Gastrocnemius medialis (tissue), 4 donors: ENCODE data around the gene FARS2. TPM values are rescaled to one million over a fixed set of nuclear protein-coding genes. Genes with fewer than 3 reads are reported as not detected.

ENCODE experiments used
- ATAC-seq, 2 donors: fragments of 150-250 bp; one replicate each; pipeline ENCODE4 v1.9.1; 2016
- DNase-seq, 2 donors: peaks; one replicate each; pipeline ENCODE4 v3.0.0-alpha.2; 2019
- H3K27ac ChIP-seq, 4 donors: fragments of 200-600 bp; sonication (generic); 1 replicate in 1 of 4; 2 replicates in 3 of 4; pipeline ENCODE4 v1.5.1; 2016 to 2018; ENCODE audit warnings: mild to moderate bottlenecking in 2 of 4, moderate library complexity in 1 of 4
- H3K27me3 ChIP-seq, 3 donors: fragments of 200-600 bp; sonication (generic) in 2 of 3; 1 replicate in 1 of 3; 2 replicates in 2 of 3; pipeline versions ENCODE4 v1.5.1 to v1.6.0; 2016 to 2019; ENCODE audit warnings: mild to moderate bottlenecking in 1 of 3, moderate library complexity in 1 of 3
- H3K36me3 ChIP-seq, 2 donors: fragments of 200-600 bp; sonication (generic) in 1 of 2; one replicate each; pipeline ENCODE4 v1.5.1; 2017 to 2018
- H3K4me1 ChIP-seq, 2 donors: fragments of 200-600 bp; sonication (generic) in 1 of 2; one replicate each; pipeline ENCODE4 v1.5.1; 2016 to 2017; ENCODE audit warnings: mild to moderate bottlenecking in 2 of 2
- H3K4me3 ChIP-seq, 4 donors: fragments of 200-600 bp; sonication (generic) in 3 of 4; 1 replicate in 1 of 4; 2 replicates in 3 of 4; pipeline ENCODE4 v1.5.1; 2016 to 2019; ENCODE audit warnings: mild to moderate bottlenecking in 2 of 4
- H3K9me3 ChIP-seq, 3 donors: fragments of 200-600 bp; sonication (generic) in 2 of 3; 1 replicate in 1 of 3; 2 replicates in 2 of 3; pipeline ENCODE4 v1.5.1; 2016 to 2019
- POLR2A ChIP-seq, 2 donors: fragments of 450-650 bp; IDR thresholded peaks; one replicate each; pipeline ENCODE4 v1.6.1; 2017; ENCODE audit warnings: antibody characterized with exemption in 2 of 2, mild to moderate bottlenecking in 2 of 2, moderate library complexity in 2 of 2
- in situ Hi-C, 4 donors: fragments of 200-750 bp; cut with MboI; loops; one replicate each; pipeline versions ENCODE4 v1.15.0 to v1.8.0; 2017; ENCODE audit warnings: low sequenced_read_pairs in 4 of 4
- intact Hi-C: fragments of 100-400 bp; cut with DNase I; formaldehyde crosslinking; loops from one replicate; pipeline ENCODE4 v1.15.1; 2023; ENCODE audit warnings: low total_unique reads
- total RNA-seq, 4 donors: library from RNA; depleted of rRNA; stranded (reverse); fragments of >200 nt; gene quantifications; one replicate each; pipeline versions ENCODE4 v1.1.0 to v1.2.3, GENCODE V29; 2016
- TF ChIP-seq, protein P1 (sequence below), 5 experiments: fragments of 450-650 bp in 3 of 5; fragments of 200-600 bp in 2 of 5; sonication (generic) in 2 of 5; IDR thresholded peaks in 4 of 5; conservative IDR thresholded peaks in 1 of 5; 1 replicate in 4 of 5; 2 replicates in 1 of 5; pipeline ENCODE4 v1.5.1; 2016 to 2019; ENCODE audit warnings: antibody characterized with exemption in 5 of 5, mild to moderate bottlenecking in 3 of 5, moderate library complexity in 3 of 5

The FARS2 gene
- total RNA-seq, 4 donors from 2014 or later, result 13.6 to 24.0 (median 15.8) TPM

DNA sequence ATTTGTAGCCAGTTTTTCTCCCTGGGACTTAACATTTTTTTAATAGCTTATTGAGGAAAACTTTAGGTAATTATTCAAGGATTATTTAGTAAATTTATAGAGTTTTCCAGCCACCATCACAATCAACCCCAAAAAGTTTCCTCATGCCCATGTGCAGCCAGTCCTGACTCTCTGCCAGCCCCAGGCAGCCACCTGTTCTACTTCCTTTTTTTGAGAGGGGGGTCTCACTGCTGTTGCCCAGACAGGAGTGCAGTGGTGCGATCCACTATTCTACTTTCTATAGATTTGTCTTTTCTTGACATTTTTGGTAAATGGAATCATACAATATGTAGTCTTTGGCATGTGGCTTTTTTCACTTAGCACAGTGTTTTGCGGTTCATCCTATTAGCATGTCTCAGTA is 200.1 kb downstream of the FARS2 start:
- TF ChIP-seq, protein P1, sequence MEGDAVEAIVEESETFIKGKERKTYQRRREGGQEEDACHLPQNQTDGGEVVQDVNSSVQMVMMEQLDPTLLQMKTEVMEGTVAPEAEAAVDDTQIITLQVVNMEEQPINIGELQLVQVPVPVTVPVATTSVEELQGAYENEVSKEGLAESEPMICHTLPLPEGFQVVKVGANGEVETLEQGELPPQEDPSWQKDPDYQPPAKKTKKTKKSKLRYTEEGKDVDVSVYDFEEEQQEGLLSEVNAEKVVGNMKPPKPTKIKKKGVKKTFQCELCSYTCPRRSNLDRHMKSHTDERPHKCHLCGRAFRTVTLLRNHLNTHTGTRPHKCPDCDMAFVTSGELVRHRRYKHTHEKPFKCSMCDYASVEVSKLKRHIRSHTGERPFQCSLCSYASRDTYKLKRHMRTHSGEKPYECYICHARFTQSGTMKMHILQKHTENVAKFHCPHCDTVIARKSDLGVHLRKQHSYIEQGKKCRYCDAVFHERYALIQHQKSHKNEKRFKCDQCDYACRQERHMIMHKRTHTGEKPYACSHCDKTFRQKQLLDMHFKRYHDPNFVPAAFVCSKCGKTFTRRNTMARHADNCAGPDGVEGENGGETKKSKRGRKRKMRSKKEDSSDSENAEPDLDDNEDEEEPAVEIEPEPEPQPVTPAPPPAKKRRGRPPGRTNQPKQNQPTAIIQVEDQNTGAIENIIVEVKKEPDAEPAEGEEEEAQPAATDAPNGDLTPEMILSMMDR (IDR thresholded peaks at IDR 0.05 in 4 of 5, conservative IDR thresholded peaks at IDR 0.05 in 1 of 5), result no peak
- TF ChIP-seq POLR2A (IDR thresholded peaks at IDR 0.05), result no peak
- Histone ChIP-seq H3K27me3 (no peaks in the 10 kb centered on the region), H3K27ac (no peak overlapping the region), H3K36me3 (no peaks in the 10 kb centered on the region), H3K4me1 (peaks cover 11 to 20% of the 10 kb centered on the region in 2 donors), H3K4me3 (no peak overlapping the region), H3K9me3 (no peaks in the 10 kb centered on the region)
- no peak for DNase-seq
- intact Hi-C loops (no loop called here), in situ Hi-C loops (loop anchor here in 3 of 4 donors (25.0 kb wide), 3 partner anchors 526 to 1076 kb away; partner anchors contain the start of gene NRN1 (in 1 of the 3))
- no peak for ATAC-seq

DNA sequence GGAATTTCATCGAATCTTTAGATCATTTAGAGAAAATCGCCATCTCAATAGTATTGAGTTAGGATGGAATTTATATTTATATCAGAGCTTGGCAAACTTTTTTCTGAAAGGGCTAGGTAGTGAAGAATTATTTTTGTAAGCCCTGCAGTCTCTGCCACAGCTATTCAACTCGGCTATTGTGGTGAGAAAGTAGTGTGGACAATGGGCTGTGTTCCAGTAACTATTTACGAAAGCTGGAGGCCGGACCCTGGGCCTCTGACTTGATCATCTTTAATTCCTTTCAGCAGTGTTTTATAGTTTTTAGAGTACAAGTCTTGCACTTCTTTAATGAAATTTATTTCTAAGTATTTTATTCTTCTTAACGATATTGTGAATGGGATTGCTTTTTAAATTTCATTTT is 201.5 kb downstream of the FARS2 start:
- DNase-seq, result no peak
- Histone ChIP-seq H3K27ac (no peak overlapping the region), H3K27me3 (no peaks in the 10 kb centered on the region), H3K9me3 (no peaks in the 10 kb centered on the region), H3K4me1 (peaks cover 6 to 12% of the 10 kb centered on the region in 2 donors), H3K4me3 (no peak overlapping the region), H3K36me3 (no peaks in the 10 kb centered on the region)
- ATAC-seq, result no peak
- in situ Hi-C loops, result loop anchor here in 3 of 4 donors (25.0 kb wide), 3 partner anchors 524 to 1074 kb away; partner anchors contain the start of gene NRN1 (in 1 of the 3)
- TF ChIP-seq POLR2A (IDR thresholded peaks at IDR 0.05), result no peak
- TF ChIP-seq, protein P1 (IDR thresholded peaks at IDR 0.05 in 4 of 5, conservative IDR thresholded peaks at IDR 0.05 in 1 of 5), result no peak
- intact Hi-C loops, result no loop called here

DNA sequence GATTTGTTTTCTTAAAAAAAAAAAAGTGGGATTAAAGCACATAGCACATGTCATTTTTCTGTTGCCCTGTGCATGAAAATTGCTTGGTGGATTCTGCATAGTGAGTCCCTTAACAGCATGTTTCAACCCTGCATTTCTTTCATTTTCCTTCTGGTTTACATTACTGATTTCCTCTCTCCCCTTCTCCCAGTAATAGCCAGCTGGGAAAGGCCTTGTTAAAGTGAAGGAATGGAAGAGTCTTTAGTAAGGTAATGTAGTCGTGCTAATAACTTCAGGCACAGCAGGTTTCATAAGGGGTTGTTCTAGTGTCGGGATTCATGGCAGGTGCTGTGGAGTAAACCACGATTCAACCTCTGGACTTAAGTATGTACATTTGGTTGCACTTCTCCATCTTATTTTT is 202.4 kb downstream of the FARS2 start:
- TF ChIP-seq, protein P1 (IDR thresholded peaks at IDR 0.05 in 4 of 5, conservative IDR thresholded peaks at IDR 0.05 in 1 of 5), result no peak
- TF ChIP-seq POLR2A (IDR thresholded peaks at IDR 0.05), result no peak
- no peaks in the 10 kb centered on the region for H3K9me3 ChIP-seq
- no peaks in the 10 kb centered on the region for H3K27me3 ChIP-seq
- ATAC-seq (no peak), DNase-seq (no peak)
- in situ Hi-C loops (loop anchor here in 3 of 4 donors (25.0 kb wide), 3 partner anchors 524 to 1074 kb away; partner anchors contain the start of gene NRN1 (in 1 of the 3)), intact Hi-C loops (no loop called here)
- H3K4me1 ChIP-seq, result peaks cover 0 to 3% of the 10 kb centered on the region in 2 donors
- H3K27ac ChIP-seq, result no peak overlapping the region
- H3K4me3 ChIP-seq, result no peak overlapping the region
- no peaks in the 10 kb centered on the region for H3K36me3 ChIP-seq

DNA sequence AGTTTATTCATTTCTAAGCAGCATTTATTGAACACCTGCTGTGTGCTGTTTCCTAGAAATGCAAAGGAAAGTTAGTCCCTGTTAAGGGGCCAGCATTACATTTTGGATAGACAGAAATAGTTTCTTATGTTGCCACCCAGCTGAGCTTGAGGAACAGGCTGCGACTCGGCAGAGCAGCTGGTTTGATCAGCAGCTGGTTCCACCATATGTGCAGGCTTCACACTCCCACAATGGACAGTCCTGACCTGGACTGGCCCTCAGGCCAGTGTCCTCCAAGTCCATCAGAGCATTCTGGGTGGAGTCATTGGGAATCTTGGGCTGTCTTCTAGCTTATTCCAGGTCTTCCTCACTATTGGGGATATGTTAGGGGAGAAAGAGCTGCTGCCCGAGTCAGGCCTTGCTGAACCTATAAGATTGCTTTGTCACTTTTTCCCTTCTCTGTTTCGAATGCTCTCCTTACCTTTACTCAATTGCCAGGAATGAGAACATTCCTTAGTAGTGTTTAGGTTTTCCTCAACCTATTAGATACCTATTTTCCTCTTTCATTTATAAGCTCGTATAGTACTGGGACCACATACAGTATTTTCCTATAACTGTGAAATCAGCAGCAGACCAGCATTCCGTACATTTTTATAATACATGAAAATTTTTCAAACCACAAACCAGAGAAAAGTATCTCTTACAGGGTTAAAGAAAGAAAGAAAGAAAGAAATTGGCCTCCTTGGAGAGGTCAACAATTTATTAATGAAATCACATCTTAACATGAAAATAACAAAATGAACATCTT is 203.0 kb downstream of the FARS2 start:
- DNase-seq, result no peak
- TF ChIP-seq, protein P1 (IDR thresholded peaks at IDR 0.05 in 4 of 5, conservative IDR thresholded peaks at IDR 0.05 in 1 of 5), result no peak
- no peak for TF ChIP-seq POLR2A (IDR thresholded peaks at IDR 0.05)
- intact Hi-C loops, result no loop called here
- no peak for ATAC-seq
- H3K27ac ChIP-seq, result no peak overlapping the region
- no peak overlapping the region for H3K4me3 ChIP-seq
- H3K4me1 ChIP-seq, result no peaks in the 10 kb centered on the region
- H3K36me3 ChIP-seq, result no peaks in the 10 kb centered on the region
- no peaks in the 10 kb centered on the region for H3K9me3 ChIP-seq
- no peaks in the 10 kb centered on the region for H3K27me3 ChIP-seq
- in situ Hi-C loops, result loop anchor here in 3 of 4 donors (25.0 kb wide), 3 partner anchors 523 to 1073 kb away; partner anchors contain the start of gene NRN1 (in 1 of the 3)
